ENCODE data around the gene FARS2.
A peak's percentile ranks its signal among the peaks of the same experiment; 100 is the strongest.

Gene FARS2

DNA sequence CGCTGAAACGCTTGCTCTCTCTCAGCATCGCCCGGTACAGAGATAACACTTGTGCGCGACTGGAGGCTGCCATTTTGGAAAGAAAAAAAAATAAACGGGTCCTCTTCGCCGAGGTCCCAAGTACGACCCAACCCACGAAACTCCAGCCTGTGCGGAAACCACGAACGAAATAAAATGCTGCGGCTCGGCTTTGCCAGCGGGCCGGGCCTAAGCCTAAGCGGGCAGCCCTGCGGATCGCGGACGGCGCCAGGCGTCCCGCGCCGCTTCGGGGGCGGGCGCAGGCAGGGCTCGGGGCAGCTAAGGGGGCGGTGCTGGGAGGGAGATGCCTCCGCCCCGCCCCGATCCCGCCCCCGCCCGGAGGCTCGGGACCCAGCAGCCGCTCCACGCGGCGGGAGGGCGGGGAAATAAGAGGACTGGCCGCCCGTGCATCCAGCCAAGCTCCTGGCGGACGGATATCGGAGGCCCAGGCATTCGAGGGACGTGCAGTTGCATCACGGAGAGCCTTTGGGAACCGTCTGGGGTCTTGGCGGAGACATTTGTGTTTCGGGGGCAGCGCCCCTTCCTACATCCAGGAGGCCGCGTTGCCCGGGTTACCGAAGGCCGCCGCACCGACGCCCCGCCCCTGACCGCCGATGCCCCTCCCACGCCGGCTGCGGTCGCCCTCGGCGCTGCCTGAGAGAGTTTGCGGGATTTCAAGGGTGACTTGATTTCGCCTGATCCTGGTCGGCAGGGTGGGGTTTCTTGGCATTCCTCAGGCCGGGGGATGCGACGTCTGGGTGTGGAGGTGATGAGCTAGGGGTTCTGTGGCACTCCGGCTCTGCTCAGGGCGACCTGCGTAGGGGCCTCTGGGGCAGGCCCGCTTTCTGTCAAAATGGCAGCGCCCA is at the start of gene FARS2, which contains the start of gene LYRM4:
FARS2 (plus strand) TSS at position 853 of the 884 bp plus-strand sequence.
LYRM4 (minus strand) TSS at position 290 of the 884 bp plus-strand sequence; CDS start at position 73, 217 bp downstream.
- peak; percentile 48 for TF ChIP-seq POLR2A (IDR thresholded peaks at IDR 0.05; ENCODE audit: low read length)
- TF ChIP-seq GATA1 (IDR thresholded peaks at IDR 0.05; ENCODE audit: low read depth, low read length): no peak
- peak; percentile 94 to 97 for DNase-seq

DNA sequence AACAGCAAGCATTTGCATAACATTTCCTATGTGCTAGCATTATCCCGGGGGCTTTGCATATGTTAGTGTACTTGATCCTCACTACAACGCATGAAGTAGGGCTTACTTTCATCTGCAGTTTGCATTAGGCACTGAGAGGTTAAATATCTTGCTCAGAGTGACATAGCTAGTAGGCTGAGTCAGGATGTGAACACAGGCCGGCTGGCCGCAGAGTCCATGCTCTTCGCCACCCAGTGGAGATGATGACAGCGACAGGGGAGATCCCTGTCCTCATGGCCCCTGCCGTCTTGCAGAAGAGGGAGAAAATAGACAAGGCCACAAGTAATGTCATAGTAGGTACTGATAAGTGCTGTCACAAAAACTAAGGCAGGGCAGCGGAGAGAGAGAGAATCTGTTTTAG is 47.5 kb upstream of the FARS2 start:
- TF ChIP-seq GATA1 (IDR thresholded peaks at IDR 0.05; ENCODE audit: low read depth, low read length) (no peak), POLR2A (IDR thresholded peaks at IDR 0.05; ENCODE audit: low read length) (no peak)
- DNase-seq: no peak

DNA sequence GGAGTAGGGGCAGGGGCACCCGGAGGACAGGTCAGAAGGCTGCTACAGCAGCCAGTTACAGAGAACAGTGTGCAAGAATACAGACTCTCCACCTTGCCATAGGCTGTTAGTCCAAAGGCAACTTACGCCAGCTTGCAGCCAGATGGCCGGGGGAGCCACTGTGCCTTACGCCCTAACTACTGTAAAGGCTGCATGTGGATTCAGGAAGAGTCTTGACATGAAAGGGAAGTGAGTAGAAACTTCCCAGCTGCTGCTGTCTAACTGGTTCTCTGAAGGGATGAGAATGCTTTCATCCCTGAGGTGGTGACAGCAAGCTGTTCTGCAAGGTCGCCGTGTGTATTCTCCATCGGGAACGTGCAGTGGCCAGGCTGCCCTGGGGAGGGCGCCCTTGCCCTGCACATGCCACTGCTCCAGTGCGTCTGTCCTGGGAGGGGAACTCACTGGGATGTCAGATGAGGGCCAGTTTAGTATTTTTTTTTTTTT is 46.7 kb upstream of the FARS2 start:
- peak; percentile 60 to 66 for DNase-seq
- TF ChIP-seq POLR2A (IDR thresholded peaks at IDR 0.05; ENCODE audit: low read length) (no peak), GATA1 (IDR thresholded peaks at IDR 0.05; ENCODE audit: low read depth, low read length) (no peak)

DNA sequence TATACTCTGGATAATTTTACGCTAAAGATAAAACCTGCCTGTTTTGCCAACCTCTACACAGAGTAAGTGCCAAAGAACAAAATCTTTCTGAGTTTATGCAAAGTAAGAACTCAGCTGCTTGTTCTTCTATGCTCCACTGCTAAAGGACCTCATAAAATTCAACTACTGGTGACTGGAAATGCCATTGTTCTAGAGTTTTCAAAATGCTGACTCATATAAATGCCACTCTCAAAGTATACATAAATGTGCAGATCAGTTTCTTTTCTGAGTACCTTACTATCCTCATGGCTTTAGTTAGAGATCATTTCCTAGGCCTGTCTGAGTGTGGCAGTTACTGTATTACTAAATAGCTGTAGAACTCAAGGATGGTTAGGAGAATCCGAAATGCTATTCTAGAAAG is 46.2 kb upstream of the FARS2 start:
- TF ChIP-seq GATA1 (IDR thresholded peaks at IDR 0.05; ENCODE audit: low read depth, low read length) (no peak), POLR2A (IDR thresholded peaks at IDR 0.05; ENCODE audit: low read length) (no peak)
- DNase-seq: no peak

GRCh38 chr6:5215799-5216198 is 45.5 kb upstream of the FARS2 start:
- peak; percentile 47 to 55 for DNase-seq
- TF ChIP-seq POLR2A (IDR thresholded peaks at IDR 0.05; ENCODE audit: low read length): no peak
- no peak for TF ChIP-seq GATA1 (IDR thresholded peaks at IDR 0.05; ENCODE audit: low read depth, low read length)

GRCh38 chr6:5217356-5217755 is 44.0 kb upstream of the FARS2 start:
- no peak for DNase-seq
- TF ChIP-seq POLR2A (IDR thresholded peaks at IDR 0.05; ENCODE audit: low read length) (no peak), GATA1 (IDR thresholded peaks at IDR 0.05; ENCODE audit: low read depth, low read length) (no peak)

DNA sequence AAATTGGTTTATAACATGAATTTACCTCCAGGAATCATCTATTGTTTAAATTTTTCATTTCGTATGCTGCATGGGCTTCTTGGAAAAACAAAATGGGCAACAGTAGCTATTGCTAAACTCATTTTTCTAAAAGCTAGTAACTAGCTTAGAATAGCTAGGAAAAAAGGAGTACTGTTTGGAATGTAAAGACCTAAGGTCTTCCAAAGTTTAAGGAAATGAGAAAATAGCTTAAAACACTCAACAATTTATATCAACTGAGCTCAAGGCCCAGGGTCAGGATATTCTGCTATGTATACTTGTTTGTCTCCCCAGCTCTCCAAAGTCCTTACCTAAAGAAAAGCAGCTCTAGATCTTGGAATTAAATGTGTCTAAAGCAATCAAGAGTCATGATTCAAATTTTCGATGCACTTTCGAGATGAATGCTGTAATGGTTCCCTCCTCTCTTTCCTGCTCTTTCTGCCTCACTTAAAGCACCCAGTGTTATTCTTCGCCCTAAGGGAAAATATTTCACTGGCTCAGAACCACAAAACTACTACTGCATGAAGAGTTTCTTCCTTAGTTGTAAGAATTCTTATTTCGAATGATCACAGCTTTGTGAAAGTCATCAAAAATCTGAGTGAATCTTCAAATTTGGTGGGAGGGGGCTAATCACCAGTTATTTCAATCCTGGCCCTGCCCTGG is 42.2 kb upstream of the FARS2 start:
- no peak for DNase-seq
- TF ChIP-seq GATA1 (IDR thresholded peaks at IDR 0.05; ENCODE audit: low read depth, low read length): no peak
- no peak for TF ChIP-seq POLR2A (IDR thresholded peaks at IDR 0.05; ENCODE audit: low read length)

GRCh38 chr6:5220443-5220842 is 40.9 kb upstream of the FARS2 start:
- no peak for TF ChIP-seq GATA1 (IDR thresholded peaks at IDR 0.05; ENCODE audit: low read depth, low read length)
- TF ChIP-seq POLR2A (IDR thresholded peaks at IDR 0.05; ENCODE audit: low read length): no peak
- DNase-seq: no peak

- no peak for DNase-seq
- no peak for TF ChIP-seq GATA1 (IDR thresholded peaks at IDR 0.05; ENCODE audit: low read depth, low read length)
- no peak for TF ChIP-seq POLR2A (IDR thresholded peaks at IDR 0.05; ENCODE audit: low read length)
These were observed 38.0 kb upstream of the FARS2 start for GRCh38 chr6:5223309-5223708.

DNA sequence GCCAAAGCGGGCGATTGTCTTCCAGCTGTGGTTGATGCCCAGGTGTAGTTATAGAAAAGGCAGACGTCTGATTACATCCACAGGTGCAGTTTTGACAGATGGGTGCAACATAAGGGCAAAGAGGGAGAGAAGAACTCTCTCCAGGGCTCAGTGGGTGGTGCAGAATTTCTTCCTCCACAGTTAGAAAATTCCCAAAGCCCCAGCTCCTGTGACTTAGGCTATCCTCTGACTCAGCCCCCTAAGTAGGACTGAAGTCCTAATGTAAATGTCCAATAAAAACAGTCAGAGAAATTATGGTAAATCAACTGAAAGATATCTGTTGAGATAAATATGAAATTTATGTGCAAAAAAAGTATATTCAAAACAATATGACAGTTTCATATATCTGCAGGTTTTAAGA is 32.0 kb upstream of the FARS2 start:
- DNase-seq: no peak
- no peak for TF ChIP-seq GATA1 (IDR thresholded peaks at IDR 0.05; ENCODE audit: low read depth, low read length)
- TF ChIP-seq POLR2A (IDR thresholded peaks at IDR 0.05; ENCODE audit: low read length): no peak

- no peak for DNase-seq
- TF ChIP-seq GATA1 (IDR thresholded peaks at IDR 0.05; ENCODE audit: low read depth, low read length): no peak
- TF ChIP-seq POLR2A (IDR thresholded peaks at IDR 0.05; ENCODE audit: low read length): no peak
These were observed 31.2 kb upstream of the FARS2 start for GRCh38 chr6:5230081-5230480.

GRCh38 chr6:5231289-5231688 is 30.0 kb upstream of the FARS2 start:
- no peak for DNase-seq
- no peak for TF ChIP-seq POLR2A (IDR thresholded peaks at IDR 0.05; ENCODE audit: low read length)

DNA sequence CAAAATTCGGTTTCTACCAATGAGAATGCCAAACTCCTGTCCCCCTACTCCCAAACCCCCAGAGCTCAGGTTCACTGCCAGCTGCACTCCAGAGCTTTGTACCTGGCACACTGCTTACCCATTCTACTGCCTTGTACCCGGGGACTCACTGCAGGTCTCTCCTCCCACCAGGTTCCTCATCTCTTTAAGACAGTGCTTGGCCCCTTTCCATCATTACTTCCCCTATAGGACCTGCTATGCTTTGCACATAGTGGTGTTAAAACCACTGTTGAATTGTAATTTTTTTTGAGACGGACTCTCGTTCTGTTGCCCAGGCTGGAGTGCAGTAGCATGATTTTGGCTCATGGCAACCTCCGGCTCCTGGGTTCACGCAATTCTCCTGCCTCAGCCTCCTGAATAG is 26.4 kb upstream of the FARS2 start:
- TF ChIP-seq GATA1 (IDR thresholded peaks at IDR 0.05; ENCODE audit: low read depth, low read length): no peak
- TF ChIP-seq POLR2A (IDR thresholded peaks at IDR 0.05; ENCODE audit: low read length): no peak
- no peak for DNase-seq

GRCh38 chr6:5235830-5236229 is 25.5 kb upstream of the FARS2 start:
- no peak for TF ChIP-seq GATA1 (IDR thresholded peaks at IDR 0.05; ENCODE audit: low read depth, low read length)
- no peak for TF ChIP-seq POLR2A (IDR thresholded peaks at IDR 0.05; ENCODE audit: low read length)
- DNase-seq: no peak
